DND-41 (cell line): ENCODE measurements around the gene AUTS2.

Experiments
- ATAC-seq: fragments of 200-7000 bp; cut with Tn5 transposase; 3 replicates; pipeline ENCODE4 v1.9.1; 2021; ENCODE audit warnings: low read depth; ENCODE audit not compliant: insufficient read depth
- DNase-seq: peaks from one replicate; pipeline ENCODE4 v3.0.0-alpha.2; 2020
- H2AFZ ChIP-seq: 2 replicates; pipeline ENCODE4 v1.6.0; 2012; ENCODE audit warnings: low read depth, low read length
- H3K27ac ChIP-seq: 2 replicates; pipeline ENCODE4 v1.5.1; 2012; ENCODE audit warnings: low read length, inconsistent platforms
- H3K27me3 ChIP-seq: fragments of 200-600 bp; sonication (generic); 2 replicates; pipeline ENCODE4 v1.6.0; 2012; ENCODE audit warnings: low read length, mild to moderate bottlenecking, inconsistent platforms; ENCODE audit not compliant: insufficient read depth, poor library complexity
- H3K36me3 ChIP-seq: 2 replicates; pipeline ENCODE4 v1.5.1; 2012; ENCODE audit warnings: low read length, inconsistent platforms; ENCODE audit not compliant: insufficient read depth
- H3K4me1 ChIP-seq: 2 replicates; pipeline ENCODE4 v1.5.1; 2012; ENCODE audit warnings: mild to moderate bottlenecking, low read length; ENCODE audit not compliant: insufficient read depth
- H3K4me2 ChIP-seq: 2 replicates; pipeline ENCODE4 v1.6.0; 2012; ENCODE audit warnings: mild to moderate bottlenecking, moderate library complexity, low read length, inconsistent platforms; ENCODE audit not compliant: insufficient read depth
- H3K4me3 ChIP-seq, 2 experiments: fragments of 200-600 bp in 1 of 2; shearing (Covaris generic) in 1 of 2; 2 replicates each; pipeline ENCODE4 v1.5.1; 2012 to 2016; ENCODE audit warnings: inconsistent platforms in 2 of 2, low read length in 2 of 2, mild to moderate bottlenecking in 2 of 2, low read depth in 1 of 2, moderate library complexity in 1 of 2
- H3K79me2 ChIP-seq: 2 replicates; pipeline ENCODE4 v1.6.0; 2012; ENCODE audit warnings: low read length, inconsistent platforms; ENCODE audit not compliant: insufficient read depth
- H3K9ac ChIP-seq: 2 replicates; pipeline ENCODE4 v1.6.0; 2012; ENCODE audit warnings: low read depth, mild to moderate bottlenecking, inconsistent platforms, low read length, moderate library complexity
- H3K9me3 ChIP-seq: 2 replicates; pipeline ENCODE4 v1.5.1; 2012; ENCODE audit warnings: low read length, moderate library complexity, mild to moderate bottlenecking, inconsistent platforms; ENCODE audit not compliant: insufficient read depth, severe bottlenecking
- H4K20me1 ChIP-seq: 2 replicates; pipeline ENCODE4 v1.6.0; 2012; ENCODE audit warnings: low read length; ENCODE audit not compliant: insufficient read depth
- CTCF ChIP-seq: IDR thresholded peaks from 2 replicates; pipeline ENCODE4 v1.5.1; 2012; ENCODE audit warnings: borderline replicate concordance, low read length, moderate library complexity, mild to moderate bottlenecking; ENCODE audit not compliant: poor library complexity, severe bottlenecking; ENCODE audit errors: extremely low read depth
- EZH2 ChIP-seq: IDR thresholded peaks from 3 replicates; pipeline ENCODE4 v1.6.1; 2012; ENCODE audit warnings: borderline replicate concordance, low read depth, mild to moderate bottlenecking, moderate library complexity, low read length, inconsistent platforms; ENCODE audit not compliant: severe bottlenecking

The AUTS2 gene

GRCh38 chr7:69864822-69865221 is 266.5 kb downstream of the AUTS2 start:
- H3K9me3 ChIP-seq, result no peaks in the 10 kb centered on the region
- H3K27ac ChIP-seq, result no peak overlapping the region
- H3K9ac ChIP-seq, result no peak overlapping the region
- no peak overlapping the region for H3K4me2 ChIP-seq
- no peaks in the 10 kb centered on the region for H3K4me1 ChIP-seq
- no peaks in the 10 kb centered on the region for H3K27me3 ChIP-seq
- peaks cover 10% of the 10 kb centered on the region; the same call in 1 of the 2 replicates for H3K79me2 ChIP-seq
- peaks cover 16% of the 10 kb centered on the region for H4K20me1 ChIP-seq
- no peak overlapping the region for H3K4me3 ChIP-seq
- H3K36me3 ChIP-seq, result no peaks in the 10 kb centered on the region
- ATAC-seq (no peak), DNase-seq (no peak)
- no peak overlapping the region for H2AFZ ChIP-seq
- TF ChIP-seq CTCF (no peak), EZH2 (no peak)

- no peak overlapping the region for H3K9ac ChIP-seq
Observed at GRCh38 chr7:69868921-69869320, 270.6 kb downstream of the AUTS2 start.

GRCh38 chr7:69871213-69871885 is 273.1 kb downstream of the AUTS2 start:
- no peaks in the 10 kb centered on the region for H3K36me3 ChIP-seq
- peaks cover 32% of the 10 kb centered on the region for H3K79me2 ChIP-seq
- ATAC-seq, result no peak
- H3K9me3 ChIP-seq, result no peaks in the 10 kb centered on the region
- TF ChIP-seq EZH2 (no peak), CTCF (no peak)
- H2AFZ ChIP-seq, result no peak overlapping the region
- no peak for DNase-seq
- no peak overlapping the region for H3K4me3 ChIP-seq
- no peaks in the 10 kb centered on the region for H3K27me3 ChIP-seq
- H3K4me2 ChIP-seq, result no peak overlapping the region
- H3K27ac ChIP-seq, result peak overlapping the region; percentile 50
- H3K4me1 ChIP-seq, result peaks cover 25% of the 10 kb centered on the region
- H3K9ac ChIP-seq, result no peak overlapping the region
- peaks cover 6% of the 10 kb centered on the region; the same call in 1 of the 2 replicates for H4K20me1 ChIP-seq

More at GRCh38 chr7:69868921-69869320, 270.6 kb downstream of the AUTS2 start:
- Histone ChIP-seq H3K27ac (no peak overlapping the region), H3K27me3 (no peaks in the 10 kb centered on the region), H3K4me3 (no peak overlapping the region), H2AFZ (no peak overlapping the region), H3K9me3 (no peaks in the 10 kb centered on the region), H4K20me1 (peaks cover 11% of the 10 kb centered on the region), H3K4me2 (no peak overlapping the region), H3K36me3 (no peaks in the 10 kb centered on the region), H3K79me2 (peaks cover 17% of the 10 kb centered on the region), H3K4me1 (peaks cover 25% of the 10 kb centered on the region)
- DNase-seq (no peak), ATAC-seq (no peak)
- TF ChIP-seq CTCF (no peak), EZH2 (no peak)
